Endothelial cell of umbilical vein (primary cell): Measurements from ENCODE around the gene PECR. TPM values are rescaled to one million over a fixed set of nuclear protein-coding genes. Genes with fewer than 3 reads are reported as not detected.

ENCODE experiments used
- BruUV-seq: library from RNA; stranded (reverse); fragments of 400-500 nt; replicated peaks from 2 replicates; lab custom pipeline; 2021; lab: Mats Ljungman, UMichigan
- CTCF ChIA-PET: fragments of 300-600, 350-600 bp; sonication (Branson Sonifier 250); formaldehyde crosslinking; loops from one replicate; lab custom pipeline; 2021; ENCODE audit warnings: antibody characterized with exemption, inconsistent platforms; lab: Charles Lee
- POLR2A ChIA-PET: fragments of 300-600, 350-600 bp; sonication (Branson Sonifier 250); formaldehyde crosslinking; loops from one replicate; lab custom pipeline; 2021; ENCODE audit warnings: antibody characterized with exemption, inconsistent platforms; lab: Charles Lee
- DNase-seq: peaks from one replicate; pipeline ENCODE4 v3.0.0-alpha.2; 2011; ENCODE audit warnings: low read depth, low spot score
- FAIRE-seq: peaks from 2 replicates; lab custom pipeline; 2011; peaks lifted over from hg19 to GRCh38; lab: Jason Lieb, UNC
- H2AFZ ChIP-seq: 2 replicates; pipeline ENCODE4 v1.6.0; 2012; ENCODE audit warnings: low read depth, low read length, control low read depth, inconsistent platforms
- H3K27ac ChIP-seq: 2 replicates; pipeline ENCODE4 v1.5.1; 2011; ENCODE audit warnings: low read depth, mild to moderate bottlenecking, control low read depth, low read length, moderate library complexity; ENCODE audit not compliant: insufficient read depth
- H3K27me3 ChIP-seq, 2 experiments: 2 replicates each; pipeline versions ENCODE4 v1.6.0 to v1.6.1; 2011; ENCODE audit warnings: low read length in 2 of 2, mixed read lengths in 1 of 2; ENCODE audit not compliant: control insufficient read depth in 2 of 2, insufficient read depth in 2 of 2
- H3K36me3 ChIP-seq, 2 experiments: 2 replicates in 1 of 2; 3 replicates in 1 of 2; pipeline ENCODE4 v1.5.1; 2011; ENCODE audit warnings: low read length in 2 of 2, mild to moderate bottlenecking in 1 of 2, moderate library complexity in 1 of 2; ENCODE audit not compliant: control insufficient read depth in 2 of 2, insufficient read depth in 2 of 2; ENCODE audit errors: extremely low read depth in 1 of 2
- H3K4me1 ChIP-seq: 3 replicates; pipeline ENCODE4 v1.5.1; 2011; ENCODE audit warnings: mild to moderate bottlenecking, low read length; ENCODE audit not compliant: control insufficient read depth, insufficient read depth; ENCODE audit errors: extremely low read depth
- H3K4me2 ChIP-seq: 2 replicates; pipeline ENCODE4 v1.6.1; 2011; ENCODE audit warnings: low read length, control low read depth, mixed read lengths; ENCODE audit not compliant: insufficient read depth
- H3K4me3 ChIP-seq, 3 experiments: fragments of 200-600 bp in 1 of 3; sonication (generic), shearing (Covaris generic) in 1 of 3; replicated peaks in 1 of 3; 2 replicates each; pipeline ENCODE4 v1.5.1; 2011 to 2016; ENCODE audit warnings: control low read depth in 3 of 3, low read length in 3 of 3, mild to moderate bottlenecking in 2 of 3, inconsistent platforms in 1 of 3, low read depth in 1 of 3, moderate library complexity in 1 of 3; ENCODE audit not compliant: insufficient read depth in 1 of 3
- H3K79me2 ChIP-seq: 2 replicates; pipeline ENCODE4 v1.6.0; 2012; ENCODE audit warnings: low read length, inconsistent platforms; ENCODE audit not compliant: control insufficient read depth, insufficient read depth
- H3K9ac ChIP-seq: replicated peaks from 2 replicates; pipeline ENCODE3; 2011; ENCODE audit warnings: low read length, control low read depth; ENCODE audit not compliant: insufficient read depth; ENCODE audit errors: extremely low read depth
- H3K9me1 ChIP-seq: replicated peaks from 3 replicates; pipeline ENCODE4 v1.6.0; 2011; ENCODE audit warnings: mild to moderate bottlenecking, low read length; ENCODE audit not compliant: control insufficient read depth, insufficient read depth; ENCODE audit errors: extremely low read depth
- H3K9me3 ChIP-seq: replicated peaks from 2 replicates; pipeline ENCODE4 v1.5.1; 2012; ENCODE audit warnings: low read length, inconsistent platforms; ENCODE audit not compliant: control insufficient read depth, insufficient read depth
- H4K20me1 ChIP-seq: replicated peaks from 2 replicates; pipeline ENCODE3; 2011; ENCODE audit warnings: mild to moderate bottlenecking, low read length; ENCODE audit not compliant: control insufficient read depth, insufficient read depth; ENCODE audit errors: extremely low read depth
- EZH2 ChIP-seq: IDR thresholded peaks from 2 replicates; pipeline ENCODE4 v1.6.1; 2012; ENCODE audit warnings: borderline replicate concordance, low read depth, mild to moderate bottlenecking, moderate library complexity, low read length, inconsistent platforms; ENCODE audit not compliant: severe bottlenecking
- FOS ChIP-seq: IDR thresholded peaks from 2 replicates; pipeline ENCODE4 v1.6.1; 2011; ENCODE audit warnings: mild to moderate bottlenecking, low read length, moderate library complexity, borderline replicate concordance; ENCODE audit not compliant: insufficient read depth
- GATA2 ChIP-seq: IDR thresholded peaks from 2 replicates; pipeline ENCODE4 v1.7.0; 2011; ENCODE audit warnings: low read depth, mild to moderate bottlenecking, moderate library complexity, mixed read lengths, low read length; ENCODE audit not compliant: insufficient read length, insufficient read depth
- JUN ChIP-seq: IDR thresholded peaks from 2 replicates; pipeline ENCODE4 v1.6.1; 2011; ENCODE audit warnings: borderline replicate concordance, low read depth; ENCODE audit not compliant: insufficient read length, insufficient read depth
- MYC ChIP-seq: IDR thresholded peaks from one replicate; pipeline ENCODE4 v1.6.1; 2011; ENCODE audit warnings: mild to moderate bottlenecking, low read depth, low read length
- POLR2A ChIP-seq: IDR thresholded peaks from 2 replicates; pipeline ENCODE4 v1.6.1; 2012; ENCODE audit warnings: low read depth, mild to moderate bottlenecking, control low read depth, low read length
- POLR2AphosphoS5 ChIP-seq: IDR thresholded peaks from 2 replicates; pipeline ENCODE4 v1.6.1; 2012; ENCODE audit warnings: low read depth, mild to moderate bottlenecking, control low read depth, low read length, moderate library complexity; ENCODE audit not compliant: insufficient read depth
- dilution Hi-C: fragments of 300-500 bp; cut with MboI; formaldehyde crosslinking; loops from one replicate; pipeline ENCODE4 v1.15.0; 2019; ENCODE audit warnings: low sequenced_read_pairs; ENCODE audit not compliant: extremely low pct_ligation_motif_present
- intact Hi-C: fragments of 100-400 bp; cut with micrococcal nuclease; formaldehyde crosslinking; loops from one replicate; pipeline ENCODE4 v1.10.0; 2022
- polyA plus RNA-seq, 4 experiments: library from polyadenylated mRNA; depleted of rRNA in 3 of 4; stranded (reverse) in 3 of 4; unstranded in 1 of 4; fragments of >200 nt; gene quantifications; 2 replicates each; pipeline versions ENCODE4 v1.2.1 to v1.2.3, GENCODE V29; 2011 to 2012; ENCODE audit warnings: missing spikeins in 1 of 4
- total RNA-seq: library from RNA; stranded (reverse); gene quantifications from 2 replicates; pipeline ENCODE4 v1.2.3, GENCODE V29; 2021
- TF ChIP-seq, protein P1 (sequence below), 2 donors: IDR thresholded peaks; 1 replicate in 1 of 2; 2 replicates in 1 of 2; pipeline ENCODE4 v1.5.1; 2011; ENCODE audit warnings: low read length in 2 of 2, mild to moderate bottlenecking in 2 of 2, moderate library complexity in 2 of 2, control low read depth in 1 of 2, inconsistent platforms in 1 of 2, low read depth in 1 of 2; ENCODE audit not compliant: insufficient read depth in 1 of 2; ENCODE audit errors: extremely low read depth in 1 of 2
- TF ChIP-seq, protein P2 (sequence below): IDR thresholded peaks from 2 replicates; pipeline ENCODE4 v1.6.1; 2011; ENCODE audit not compliant: insufficient read depth, insufficient read length

Gene PECR
- total and polyA plus RNA-seq, 2 donors (not counting 3 experiments of a cell fraction or from before 2014, with no cell fraction given): 4.1 to 6.2 TPM

DNA sequence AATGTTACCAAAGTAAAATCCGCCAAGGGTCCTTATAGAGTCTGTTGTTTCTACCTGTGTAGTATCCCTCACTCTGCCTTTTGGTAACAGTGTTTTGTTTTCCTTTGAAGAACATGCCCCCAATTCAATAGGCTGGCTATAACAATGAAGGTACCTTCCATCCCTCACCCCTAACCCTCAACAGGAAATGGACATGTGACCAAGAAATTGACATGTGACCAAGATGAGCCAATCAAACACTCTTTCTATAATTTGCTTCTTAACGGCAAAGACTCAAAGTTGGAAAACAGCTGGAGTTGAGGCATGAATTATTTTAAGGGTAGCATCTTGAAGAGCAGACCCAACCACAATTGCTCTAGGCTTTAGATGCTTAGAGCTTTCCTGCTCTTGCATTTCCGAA is 62.9 kb downstream of the PECR start:
- intact Hi-C loops: no loop called here
- ChIA-PET POLR2A (no interaction called here), CTCF (interaction anchor here (1.0 to 7.4 kb wide), 3 partner anchors 15 to 68 kb away, joined by 3 to 107 read pairs (median 3); no protein-coding TSS in a partner anchor)
- dilution Hi-C loops: no loop called here
- Histone ChIP-seq H3K27me3 (no peaks in the 10 kb centered on the region), H2AFZ (no peak overlapping the region), H4K20me1 (no peaks in the 10 kb centered on the region), H3K9me1 (no peaks in the 10 kb centered on the region), H3K9ac (no peak overlapping the region), H3K9me3 (no peaks in the 10 kb centered on the region), H3K79me2 (no peaks in the 10 kb centered on the region), H3K27ac (no peak overlapping the region), H3K4me1 (no peaks in the 10 kb centered on the region), H3K4me2 (no peak overlapping the region), H3K36me3 (no peaks in the 10 kb centered on the region), H3K4me3 (no peak overlapping the region)
- no TSS peak for BruUV-seq
- DNase-seq (no peak), FAIRE-seq (no peak)
- TF ChIP-seq FOS (no peak), JUN (no peak)

DNA sequence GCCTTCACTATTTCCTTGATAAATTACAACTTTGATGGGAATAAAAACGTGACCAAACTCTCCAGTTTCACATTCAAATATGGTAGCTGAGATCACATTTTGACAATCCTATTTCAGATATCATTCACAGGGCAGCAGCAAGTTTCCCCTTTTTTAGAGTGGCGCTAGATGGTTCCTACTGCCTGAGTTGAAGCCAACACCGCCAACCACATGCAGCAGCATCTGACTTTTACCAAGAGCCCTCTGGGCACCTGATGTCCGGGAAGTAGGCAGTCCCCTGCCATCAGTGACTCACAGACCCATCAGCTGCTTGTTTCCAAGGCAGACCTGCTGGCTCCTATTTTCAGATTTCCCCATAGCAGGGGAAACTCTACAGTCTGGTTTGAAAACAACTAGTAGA is 64.2 kb downstream of the PECR start:
- no peaks in the 10 kb centered on the region for H3K9me3 ChIP-seq
- BruUV-seq: no TSS peak
- no peaks in the 10 kb centered on the region for H3K79me2 ChIP-seq
- ChIA-PET CTCF (interaction anchor here (0.8 to 7.4 kb wide), 2 partner anchors 17 to 66 kb away, joined by 3 to 107 read pairs; no protein-coding TSS in a partner anchor), POLR2A (no interaction called here)
- intact Hi-C loops: no loop called here
- no peak for TF ChIP-seq JUN
- TF ChIP-seq EZH2: no peak
- TF ChIP-seq FOS: no peak
- TF ChIP-seq GATA2: no peak
- TF ChIP-seq, protein P1, sequence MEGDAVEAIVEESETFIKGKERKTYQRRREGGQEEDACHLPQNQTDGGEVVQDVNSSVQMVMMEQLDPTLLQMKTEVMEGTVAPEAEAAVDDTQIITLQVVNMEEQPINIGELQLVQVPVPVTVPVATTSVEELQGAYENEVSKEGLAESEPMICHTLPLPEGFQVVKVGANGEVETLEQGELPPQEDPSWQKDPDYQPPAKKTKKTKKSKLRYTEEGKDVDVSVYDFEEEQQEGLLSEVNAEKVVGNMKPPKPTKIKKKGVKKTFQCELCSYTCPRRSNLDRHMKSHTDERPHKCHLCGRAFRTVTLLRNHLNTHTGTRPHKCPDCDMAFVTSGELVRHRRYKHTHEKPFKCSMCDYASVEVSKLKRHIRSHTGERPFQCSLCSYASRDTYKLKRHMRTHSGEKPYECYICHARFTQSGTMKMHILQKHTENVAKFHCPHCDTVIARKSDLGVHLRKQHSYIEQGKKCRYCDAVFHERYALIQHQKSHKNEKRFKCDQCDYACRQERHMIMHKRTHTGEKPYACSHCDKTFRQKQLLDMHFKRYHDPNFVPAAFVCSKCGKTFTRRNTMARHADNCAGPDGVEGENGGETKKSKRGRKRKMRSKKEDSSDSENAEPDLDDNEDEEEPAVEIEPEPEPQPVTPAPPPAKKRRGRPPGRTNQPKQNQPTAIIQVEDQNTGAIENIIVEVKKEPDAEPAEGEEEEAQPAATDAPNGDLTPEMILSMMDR (IDR thresholded peaks at IDR 0.05; ENCODE audit: extremely low read depth in 1 of 2, insufficient read depth in 1 of 2, low read depth in 1 of 2, low read length in 2 of 2): no peak
- TF ChIP-seq POLR2AphosphoS5: no peak
- TF ChIP-seq POLR2A: no peak
- TF ChIP-seq, protein P2, sequence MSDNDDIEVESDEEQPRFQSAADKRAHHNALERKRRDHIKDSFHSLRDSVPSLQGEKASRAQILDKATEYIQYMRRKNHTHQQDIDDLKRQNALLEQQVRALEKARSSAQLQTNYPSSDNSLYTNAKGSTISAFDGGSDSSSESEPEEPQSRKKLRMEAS: no peak
- TF ChIP-seq MYC: no peak
- no peaks in the 10 kb centered on the region for H3K36me3 ChIP-seq
- no peak overlapping the region for H3K9ac ChIP-seq
- peaks cover 7% of the 10 kb centered on the region for H3K4me1 ChIP-seq
- H2AFZ ChIP-seq: no peak overlapping the region
- no peak overlapping the region for H3K4me2 ChIP-seq
- no peak for DNase-seq
- H3K27me3 ChIP-seq: no peaks in the 10 kb centered on the region
- H3K27ac ChIP-seq: no peak overlapping the region
- FAIRE-seq: no peak
- H3K9me1 ChIP-seq: no peaks in the 10 kb centered on the region
- H3K4me3 ChIP-seq: no peak overlapping the region
- no peaks in the 10 kb centered on the region for H4K20me1 ChIP-seq
- dilution Hi-C loops: no loop called here
